ENCODE data around the gene CCL4.

DNA sequence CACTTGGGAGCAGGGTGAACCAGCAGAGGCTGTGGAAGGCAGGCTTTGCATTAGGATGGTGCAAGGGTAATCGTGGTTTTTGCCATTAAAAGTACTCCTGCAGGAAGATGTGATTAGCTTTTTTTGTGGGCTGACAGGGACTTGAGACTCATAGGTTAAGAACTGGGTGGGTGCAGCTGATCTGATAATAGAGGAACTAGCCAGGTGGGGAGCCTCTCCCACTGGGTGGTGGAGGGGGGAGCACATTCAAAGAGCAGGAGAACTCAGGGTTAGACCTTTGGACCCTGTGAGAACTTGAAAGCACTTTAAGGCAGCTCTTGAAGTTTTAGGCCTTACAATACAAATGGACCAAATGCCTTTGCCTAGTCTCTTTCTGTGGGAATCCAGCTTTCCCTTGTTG lies 32.4 kb downstream of the CCL4 start:
- TF ChIP-seq TAF1 (IDR thresholded peaks at IDR 0.05; ENCODE audit: low read depth) (no peak), EZH2 (IDR thresholded peaks at IDR 0.05; ENCODE audit: borderline replicate concordance, insufficient read depth, low read length, poor library complexity, severe bottlenecking) (no peak), RAD21 (conservative IDR thresholded peaks at IDR 0.05) (no peak), SMC3 (conservative IDR thresholded peaks at IDR 0.05; ENCODE audit: poor library complexity) (no peak), MXI1 (conservative IDR thresholded peaks at IDR 0.05; ENCODE audit: poor library complexity, severe bottlenecking) (no peak)
- TF ChIP-seq, protein P1, sequence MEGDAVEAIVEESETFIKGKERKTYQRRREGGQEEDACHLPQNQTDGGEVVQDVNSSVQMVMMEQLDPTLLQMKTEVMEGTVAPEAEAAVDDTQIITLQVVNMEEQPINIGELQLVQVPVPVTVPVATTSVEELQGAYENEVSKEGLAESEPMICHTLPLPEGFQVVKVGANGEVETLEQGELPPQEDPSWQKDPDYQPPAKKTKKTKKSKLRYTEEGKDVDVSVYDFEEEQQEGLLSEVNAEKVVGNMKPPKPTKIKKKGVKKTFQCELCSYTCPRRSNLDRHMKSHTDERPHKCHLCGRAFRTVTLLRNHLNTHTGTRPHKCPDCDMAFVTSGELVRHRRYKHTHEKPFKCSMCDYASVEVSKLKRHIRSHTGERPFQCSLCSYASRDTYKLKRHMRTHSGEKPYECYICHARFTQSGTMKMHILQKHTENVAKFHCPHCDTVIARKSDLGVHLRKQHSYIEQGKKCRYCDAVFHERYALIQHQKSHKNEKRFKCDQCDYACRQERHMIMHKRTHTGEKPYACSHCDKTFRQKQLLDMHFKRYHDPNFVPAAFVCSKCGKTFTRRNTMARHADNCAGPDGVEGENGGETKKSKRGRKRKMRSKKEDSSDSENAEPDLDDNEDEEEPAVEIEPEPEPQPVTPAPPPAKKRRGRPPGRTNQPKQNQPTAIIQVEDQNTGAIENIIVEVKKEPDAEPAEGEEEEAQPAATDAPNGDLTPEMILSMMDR (IDR thresholded peaks at IDR 0.05; ENCODE audit: poor library complexity, severe bottlenecking): no peak

Measured in neural cell (in vitro differentiated cells).